ENCODE results near the gene SERTM2.

DNA sequence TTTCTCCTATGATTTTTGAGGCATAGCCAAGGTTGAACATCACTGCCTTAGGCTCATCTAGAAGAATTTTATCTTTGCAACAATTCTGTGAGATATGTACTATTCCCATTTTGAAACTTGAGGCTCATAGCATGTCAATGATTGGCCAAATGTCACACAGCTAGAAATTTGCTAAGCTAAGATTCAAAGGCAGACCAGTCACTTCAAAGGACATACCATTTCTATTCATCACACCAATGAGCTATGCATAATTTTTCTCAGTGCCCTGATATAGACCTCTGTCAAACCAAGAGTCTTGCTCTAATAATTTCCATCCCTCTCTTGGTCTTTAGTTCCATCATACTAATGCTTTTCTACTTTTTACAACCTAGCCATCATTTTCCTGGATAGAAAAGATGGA lies 27.6 kb upstream of the SERTM2 start:
- TF ChIP-seq, protein P1, sequence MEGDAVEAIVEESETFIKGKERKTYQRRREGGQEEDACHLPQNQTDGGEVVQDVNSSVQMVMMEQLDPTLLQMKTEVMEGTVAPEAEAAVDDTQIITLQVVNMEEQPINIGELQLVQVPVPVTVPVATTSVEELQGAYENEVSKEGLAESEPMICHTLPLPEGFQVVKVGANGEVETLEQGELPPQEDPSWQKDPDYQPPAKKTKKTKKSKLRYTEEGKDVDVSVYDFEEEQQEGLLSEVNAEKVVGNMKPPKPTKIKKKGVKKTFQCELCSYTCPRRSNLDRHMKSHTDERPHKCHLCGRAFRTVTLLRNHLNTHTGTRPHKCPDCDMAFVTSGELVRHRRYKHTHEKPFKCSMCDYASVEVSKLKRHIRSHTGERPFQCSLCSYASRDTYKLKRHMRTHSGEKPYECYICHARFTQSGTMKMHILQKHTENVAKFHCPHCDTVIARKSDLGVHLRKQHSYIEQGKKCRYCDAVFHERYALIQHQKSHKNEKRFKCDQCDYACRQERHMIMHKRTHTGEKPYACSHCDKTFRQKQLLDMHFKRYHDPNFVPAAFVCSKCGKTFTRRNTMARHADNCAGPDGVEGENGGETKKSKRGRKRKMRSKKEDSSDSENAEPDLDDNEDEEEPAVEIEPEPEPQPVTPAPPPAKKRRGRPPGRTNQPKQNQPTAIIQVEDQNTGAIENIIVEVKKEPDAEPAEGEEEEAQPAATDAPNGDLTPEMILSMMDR (conservative IDR thresholded peaks at IDR 0.05 in 1 of 2, IDR thresholded peaks at IDR 0.05 in 1 of 2; ENCODE audit: low read depth in 1 of 2, low read length in 2 of 2), result no peak
- TF ChIP-seq EZH2 (IDR thresholded peaks at IDR 0.05; ENCODE audit: low read length, missing control alignments), result no peak
